Activated CD8-positive, alpha-beta T cell treated with anti-CD3 and anti-CD28 coated beads for 36 hours (primary cell): Measurements from ENCODE around the gene CCDC170. TPM values are rescaled to one million over a fixed set of nuclear protein-coding genes. Genes with fewer than 3 reads are reported as not detected.
"Not testable (repeated sequence)": the region's sequence is repeated elsewhere in the genome, so short reads cannot be mapped to it uniquely, and the experiment has no call there.

ENCODE experiments used
- ATAC-seq: fragments of 200-7000 bp; cut with Tn5 transposase; one replicate; pipeline ENCODE4 v1.10.0; 2021; ENCODE audit warnings: mild to moderate bottlenecking, moderate library complexity
- CTCF ChIA-PET: fragments of 350-600 bp; sonication (Branson Sonifier 250); formaldehyde crosslinking; loops from one replicate; lab custom pipeline; 2021; ENCODE audit warnings: antibody characterized with exemption; lab: Charles Lee
- POLR2A ChIA-PET: fragments of 350-600 bp; sonication (Branson Sonifier 250); formaldehyde crosslinking; loops from one replicate; lab custom pipeline; 2021; ENCODE audit warnings: antibody characterized with exemption; lab: Charles Lee
- DNase-seq: peaks from one replicate; pipeline ENCODE4 v3.0.0-alpha.2; 2020
- H3K27ac Mint-ChIP-seq: one replicate; pipeline ENCODE4 v1.8.0; 2021; ENCODE audit warnings: mild to moderate bottlenecking, mixed read lengths
- H3K27me3 Mint-ChIP-seq: one replicate; pipeline ENCODE4 v1.8.0; 2021; ENCODE audit warnings: mixed read lengths
- H3K36me3 Mint-ChIP-seq: one replicate; pipeline ENCODE4 v1.8.0; 2021; ENCODE audit warnings: low read depth, mixed read lengths
- H3K4me1 Mint-ChIP-seq: one replicate; pipeline ENCODE4 v1.8.0; 2021; ENCODE audit warnings: low read depth, mixed read lengths
- H3K4me3 Mint-ChIP-seq: one replicate; pipeline ENCODE4 v1.8.0; 2021; ENCODE audit warnings: mild to moderate bottlenecking, moderate library complexity, mixed read lengths
- H3K9me3 Mint-ChIP-seq: one replicate; pipeline ENCODE4 v1.8.0; 2021; ENCODE audit warnings: mixed read lengths
- CTCF ChIP-seq: fragments of 200-600 bp; IDR thresholded peaks from one replicate; pipeline ENCODE4 v1.8.0; 2022; ENCODE audit warnings: antibody characterized with exemption, mild to moderate bottlenecking
- intact Hi-C: fragments of 100-400 bp; cut with micrococcal nuclease; formaldehyde crosslinking; loops from one replicate; pipeline ENCODE4 v1.10.0; 2022
- total RNA-seq, 2 experiments: library from RNA; stranded (reverse); gene quantifications; one replicate each; pipeline ENCODE4 v1.2.3, GENCODE V29; 2021

CCDC170 gene
- total RNA-seq, 2 experiments from 2014 or later, result not detected

DNA sequence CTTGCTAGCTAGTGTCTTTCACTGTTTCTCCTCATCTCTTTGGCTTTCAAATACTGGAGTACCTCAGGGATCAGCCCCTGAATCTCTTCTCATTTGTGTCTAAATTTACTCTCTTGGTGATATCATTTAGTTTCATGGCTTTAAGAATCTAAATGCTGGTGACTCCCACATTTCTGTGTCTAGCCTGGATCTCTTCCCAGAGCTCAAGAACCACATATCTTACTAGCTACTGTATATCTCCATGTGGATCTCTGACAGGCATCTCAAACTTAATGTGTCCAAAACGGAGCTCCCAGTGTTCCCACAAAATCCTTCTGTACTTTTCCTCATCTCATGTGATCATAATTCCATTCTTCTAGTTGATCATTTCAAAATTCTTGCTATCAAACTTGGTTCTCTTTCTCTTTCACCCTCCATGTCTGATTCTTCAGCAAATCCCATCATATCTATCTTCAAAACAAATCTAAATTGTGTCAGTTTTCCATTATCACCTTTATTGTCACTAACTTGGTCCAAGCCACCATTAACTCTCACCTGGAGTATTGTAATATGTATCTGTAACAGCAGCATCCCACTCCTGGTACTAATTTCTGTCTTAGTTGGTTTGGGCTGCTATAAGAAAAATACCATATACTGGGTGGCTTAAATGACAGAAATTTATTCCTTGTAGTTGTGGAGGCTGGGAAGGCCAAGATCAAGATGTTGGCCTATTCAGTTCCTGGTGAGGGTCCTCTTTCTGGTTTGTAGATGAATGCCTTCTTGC lies 45.9 kb downstream of the CCDC170 start:
- intact Hi-C loops, result no loop called here
- Mint-ChIP-seq H3K36me3 (no peaks in the 10 kb centered on the region), H3K4me1 (no peaks in the 10 kb centered on the region), H3K4me3 (no peak overlapping the region), H3K9me3 (peaks cover 16% of the 10 kb centered on the region), H3K27me3 (peaks cover 3% of the 10 kb centered on the region), H3K27ac (no peak overlapping the region)
- ChIA-PET CTCF (no interaction called here), POLR2A (no interaction called here)
- DNase-seq (no peak), ATAC-seq (no peak)
- TF ChIP-seq CTCF, result no peak

DNA sequence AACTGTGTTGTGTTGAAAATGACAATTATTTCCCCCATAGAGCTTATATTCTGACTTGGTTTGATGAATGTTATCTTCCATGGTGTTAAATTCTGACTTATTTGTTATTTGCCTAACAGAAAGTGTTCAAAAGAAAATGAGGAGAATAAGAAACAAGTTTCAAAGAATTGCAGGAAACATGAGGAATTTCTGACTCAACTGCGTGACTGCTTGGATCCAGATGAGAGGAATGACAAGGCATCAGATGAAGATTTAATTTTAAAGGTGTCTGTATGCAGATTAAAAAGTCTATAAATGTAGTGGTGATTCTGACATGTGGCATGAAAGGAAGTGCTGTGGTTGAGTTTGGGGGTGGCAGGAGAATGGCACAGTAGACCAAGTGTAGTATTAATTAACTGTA lies 50.6 kb downstream of the CCDC170 start:
- H3K36me3 Mint-ChIP-seq, result no peaks in the 10 kb centered on the region
- no peaks in the 10 kb centered on the region for H3K4me1 Mint-ChIP-seq
- H3K9me3 Mint-ChIP-seq, result peaks cover 13% of the 10 kb centered on the region
- ChIA-PET CTCF (no interaction called here), POLR2A (no interaction called here)
- DNase-seq (no peak), ATAC-seq (no peak)
- TF ChIP-seq CTCF, result no peak
- no peak overlapping the region for H3K4me3 Mint-ChIP-seq
- intact Hi-C loops, result no loop called here
- no peak overlapping the region for H3K27ac Mint-ChIP-seq
- H3K27me3 Mint-ChIP-seq, result peaks cover 2% of the 10 kb centered on the region

DNA sequence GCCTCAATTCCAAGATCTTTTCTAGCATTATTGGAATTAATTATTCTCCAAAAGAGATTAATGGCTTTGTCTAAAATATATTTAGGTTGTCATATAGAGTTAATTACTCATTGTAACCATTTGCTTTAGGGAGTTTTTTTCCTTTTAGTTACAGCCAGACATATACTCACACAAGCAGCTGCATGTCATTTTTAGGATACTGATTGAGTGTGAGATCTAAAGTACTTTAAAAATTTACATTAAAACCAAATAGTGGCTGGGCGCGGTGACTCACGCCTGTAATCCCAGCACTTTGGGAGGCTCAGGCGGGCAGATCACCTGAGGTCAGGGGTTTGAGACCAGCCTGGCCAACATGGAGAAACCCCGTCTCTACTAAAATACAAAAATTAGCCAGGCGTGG lies 51.1 kb downstream of the CCDC170 start:
- H3K4me3 Mint-ChIP-seq, H3K9me3 Mint-ChIP-seq, H3K27ac Mint-ChIP-seq, CTCF ChIA-PET, H3K36me3 Mint-ChIP-seq, POLR2A ChIA-PET, H3K27me3 Mint-ChIP-seq, DNase-seq, ATAC-seq, H3K4me1 Mint-ChIP-seq, intact Hi-C loops: not testable (repeated sequence)

GRCh38 chr6:151546941-151547659 lies 53.3 kb downstream of the CCDC170 start:
- DNase-seq (no peak), ATAC-seq (no peak)
- H3K4me3 Mint-ChIP-seq, result no peak overlapping the region
- TF ChIP-seq CTCF, result no peak
- intact Hi-C loops, result no loop called here
- H3K9me3 Mint-ChIP-seq, result peaks cover 5% of the 10 kb centered on the region
- CTCF ChIA-PET, result no interaction called here
- no peak overlapping the region for H3K27ac Mint-ChIP-seq
- no peaks in the 10 kb centered on the region for H3K4me1 Mint-ChIP-seq
- no peaks in the 10 kb centered on the region for H3K36me3 Mint-ChIP-seq
- POLR2A ChIA-PET, result no interaction called here
- peaks cover 2% of the 10 kb centered on the region for H3K27me3 Mint-ChIP-seq

- intact Hi-C loops, result no loop called here
- Mint-ChIP-seq H3K9me3 (peaks cover 5% of the 10 kb centered on the region), H3K4me1 (no peaks in the 10 kb centered on the region), H3K4me3 (no peak overlapping the region), H3K27ac (no peak overlapping the region), H3K27me3 (peaks cover 2% of the 10 kb centered on the region), H3K36me3 (no peaks in the 10 kb centered on the region)
- no peak for TF ChIP-seq CTCF
- no peak for DNase-seq
- no peak for ATAC-seq
- CTCF ChIA-PET, result no interaction called here
- POLR2A ChIA-PET, result no interaction called here
Observed at GRCh38 chr6:151548201-151548600, 54.4 kb downstream of the CCDC170 start.
